ENCODE measurements around the gene DRP2.

GRCh38 chrX:101223226-101223625, 3.6 kb downstream of the DRP2 start:
- TF ChIP-seq FOXM1 (IDR thresholded peaks at IDR 0.05; ENCODE audit: borderline replicate concordance) = no peak
- no peak for TF ChIP-seq L3MBTL2 (conservative IDR thresholded peaks at IDR 0.05)
- TF ChIP-seq SUZ12 (IDR thresholded peaks at IDR 0.05) = no peak
- no peak for TF ChIP-seq BHLHE40 (IDR thresholded peaks at IDR 0.05; ENCODE audit: borderline replicate concordance)
- TF ChIP-seq TARDBP (IDR thresholded peaks at IDR 0.05) = no peak
- TF ChIP-seq HDGF (IDR thresholded peaks at IDR 0.05; ENCODE audit: borderline replicate concordance) = no peak
- TF ChIP-seq CTBP1 (IDR thresholded peaks at IDR 0.05; ENCODE audit: borderline replicate concordance) = no peak
- TF ChIP-seq ELF4 (IDR thresholded peaks at IDR 0.05) = no peak
- no peak for TF ChIP-seq FOXA1 (IDR thresholded peaks at IDR 0.05)
- no peak for TF ChIP-seq ARNT (IDR thresholded peaks at IDR 0.05)
